Testis (tissue), 3 donors: ENCODE measurements around the gene PHTF1. TPM values are rescaled to one million over a fixed set of nuclear protein-coding genes. Genes with fewer than 3 reads are reported as not detected.

Source experiments
- DNase-seq: peaks from one replicate; pipeline ENCODE4 v3.0.0-alpha.2; 2019
- H3K27ac ChIP-seq, 2 donors: fragments of 200-600 bp; sonication (generic); one replicate each; pipeline ENCODE4 v1.5.1; 2019
- H3K27me3 ChIP-seq: fragments of 200-600 bp; sonication (generic); one replicate; pipeline ENCODE4 v1.5.1; 2019
- H3K36me3 ChIP-seq: fragments of 200-600 bp; sonication (generic); one replicate; pipeline ENCODE4 v1.5.1; 2017; ENCODE audit warnings: low read depth; ENCODE audit errors: missing control alignments
- H3K4me1 ChIP-seq: fragments of 200-600 bp; sonication (generic); one replicate; pipeline ENCODE4 v1.5.1; 2019
- H3K4me3 ChIP-seq, 2 donors: fragments of 200-600 bp; sonication (generic); one replicate each; pipeline ENCODE4 v1.5.1; 2017 to 2019
- H3K9me3 ChIP-seq: fragments of 200-600 bp; sonication (generic); one replicate; pipeline ENCODE4 v1.5.1; 2017
- POLR2A ChIP-seq: fragments of 450-650 bp; IDR thresholded peaks from one replicate; pipeline ENCODE4 v1.6.1; 2017; ENCODE audit warnings: antibody characterized with exemption, mild to moderate bottlenecking, moderate library complexity
- WGBS, 2 donors: methylation state at CpG; one replicate each; pipeline ENCODE4 v1.1.5; 2018; 5-methylcytosine and 5-hydroxymethylcytosine counted together
- intact Hi-C: fragments of 100-400 bp; cut with DNase I; formaldehyde crosslinking; loops from one replicate; pipeline ENCODE4 v1.15.1; 2023; ENCODE audit warnings: low total_unique reads
- polyA plus RNA-seq: library from polyadenylated mRNA; stranded (reverse); fragments of 350-450 nt; fragmentation: Illumina TruSeq; extraction: RNeasy Lipid Tissue Mini Kit (QIAGEN cat#74804); gene quantifications from one replicate; pipeline ENCODE4 v1.2.3, GENCODE V29; 2014; ENCODE audit warnings: low read depth, low replicate concordance; ENCODE audit not compliant: insufficient read depth
- total RNA-seq, 2 donors: library from RNA; depleted of rRNA; stranded (reverse); fragments of >200 nt; gene quantifications; one replicate each; pipeline ENCODE4 v1.2.3, GENCODE V29; 2016
- TF ChIP-seq, protein P1 (sequence below), 3 experiments: fragments of 450-650 bp in 2 of 3; fragments of 200-600 bp in 1 of 3; sonication (generic) in 1 of 3; IDR thresholded peaks; one replicate each; pipeline ENCODE4 v1.5.1; 2016 to 2019; ENCODE audit warnings: antibody characterized with exemption in 3 of 3, mild to moderate bottlenecking in 2 of 3, moderate library complexity in 1 of 3

Gene PHTF1
- total and polyA plus RNA-seq, 3 donors from 2014 or later = 29.2 to 61.7 (median 46.4) TPM

DNA sequence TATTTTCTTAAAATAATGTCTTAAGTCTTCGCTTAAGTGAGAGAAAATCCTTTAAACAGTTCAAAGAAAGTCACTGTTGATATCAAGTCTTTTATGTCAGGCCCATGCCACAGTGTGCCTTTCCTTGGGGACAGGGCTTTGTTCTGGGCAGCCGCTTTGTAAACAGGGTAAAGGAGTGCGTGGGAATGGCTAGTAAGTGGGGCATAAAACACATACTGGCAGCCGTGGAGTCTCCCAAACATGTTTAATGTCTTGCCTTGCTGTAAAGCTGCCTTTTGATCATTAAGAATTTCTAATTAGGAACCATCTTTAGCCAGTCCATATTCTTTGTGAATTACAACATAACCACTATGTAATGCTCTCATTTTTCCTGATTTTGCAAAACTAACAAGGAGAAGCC, 99.7 kb downstream of the PHTF1 start:
- Histone ChIP-seq H3K4me1 (no peaks in the 10 kb centered on the region), H3K27me3 (no peaks in the 10 kb centered on the region), H3K4me3 (no peak overlapping the region), H3K27ac (no peak overlapping the region), H3K9me3 (no peaks in the 10 kb centered on the region), H3K36me3 (no peaks in the 10 kb centered on the region)
- intact Hi-C loops = no loop called here
- WGBS, 2 donors = 85 to 93% methylated on average over 4 of the region's 4 CpGs
- no peak for DNase-seq
- TF ChIP-seq, protein P1, sequence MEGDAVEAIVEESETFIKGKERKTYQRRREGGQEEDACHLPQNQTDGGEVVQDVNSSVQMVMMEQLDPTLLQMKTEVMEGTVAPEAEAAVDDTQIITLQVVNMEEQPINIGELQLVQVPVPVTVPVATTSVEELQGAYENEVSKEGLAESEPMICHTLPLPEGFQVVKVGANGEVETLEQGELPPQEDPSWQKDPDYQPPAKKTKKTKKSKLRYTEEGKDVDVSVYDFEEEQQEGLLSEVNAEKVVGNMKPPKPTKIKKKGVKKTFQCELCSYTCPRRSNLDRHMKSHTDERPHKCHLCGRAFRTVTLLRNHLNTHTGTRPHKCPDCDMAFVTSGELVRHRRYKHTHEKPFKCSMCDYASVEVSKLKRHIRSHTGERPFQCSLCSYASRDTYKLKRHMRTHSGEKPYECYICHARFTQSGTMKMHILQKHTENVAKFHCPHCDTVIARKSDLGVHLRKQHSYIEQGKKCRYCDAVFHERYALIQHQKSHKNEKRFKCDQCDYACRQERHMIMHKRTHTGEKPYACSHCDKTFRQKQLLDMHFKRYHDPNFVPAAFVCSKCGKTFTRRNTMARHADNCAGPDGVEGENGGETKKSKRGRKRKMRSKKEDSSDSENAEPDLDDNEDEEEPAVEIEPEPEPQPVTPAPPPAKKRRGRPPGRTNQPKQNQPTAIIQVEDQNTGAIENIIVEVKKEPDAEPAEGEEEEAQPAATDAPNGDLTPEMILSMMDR (IDR thresholded peaks at IDR 0.05) = no peak
- no peak for TF ChIP-seq POLR2A

DNA sequence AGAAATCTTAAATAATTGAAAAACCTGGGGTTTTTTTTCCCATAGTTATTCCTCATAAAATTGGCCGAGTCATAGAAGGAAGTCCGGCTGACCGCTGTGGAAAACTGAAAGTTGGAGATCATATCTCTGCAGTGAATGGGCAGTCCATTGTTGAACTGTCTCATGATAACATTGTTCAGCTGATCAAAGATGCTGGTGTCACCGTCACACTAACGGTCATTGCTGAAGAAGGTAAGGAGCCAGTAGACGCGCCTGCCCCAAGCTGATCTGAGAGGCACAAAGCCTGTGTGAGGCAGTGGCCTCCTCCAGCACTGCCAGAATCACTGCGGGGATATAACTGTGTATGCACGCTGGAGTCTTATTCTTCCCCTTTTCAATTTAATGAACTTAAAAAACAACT, 100.3 kb downstream of the PHTF1 start:
- 86 to 90% methylated on average over 9 of the region's 9 CpGs for WGBS, 2 donors
- H3K4me1 ChIP-seq = no peaks in the 10 kb centered on the region
- intact Hi-C loops = no loop called here
- no peaks in the 10 kb centered on the region for H3K9me3 ChIP-seq
- H3K4me3 ChIP-seq = no peak overlapping the region
- no peaks in the 10 kb centered on the region for H3K36me3 ChIP-seq
- no peak overlapping the region for H3K27ac ChIP-seq
- TF ChIP-seq POLR2A = no peak
- TF ChIP-seq, protein P1 (IDR thresholded peaks at IDR 0.05) = no peak
- no peaks in the 10 kb centered on the region for H3K27me3 ChIP-seq
- no peak for DNase-seq

DNA sequence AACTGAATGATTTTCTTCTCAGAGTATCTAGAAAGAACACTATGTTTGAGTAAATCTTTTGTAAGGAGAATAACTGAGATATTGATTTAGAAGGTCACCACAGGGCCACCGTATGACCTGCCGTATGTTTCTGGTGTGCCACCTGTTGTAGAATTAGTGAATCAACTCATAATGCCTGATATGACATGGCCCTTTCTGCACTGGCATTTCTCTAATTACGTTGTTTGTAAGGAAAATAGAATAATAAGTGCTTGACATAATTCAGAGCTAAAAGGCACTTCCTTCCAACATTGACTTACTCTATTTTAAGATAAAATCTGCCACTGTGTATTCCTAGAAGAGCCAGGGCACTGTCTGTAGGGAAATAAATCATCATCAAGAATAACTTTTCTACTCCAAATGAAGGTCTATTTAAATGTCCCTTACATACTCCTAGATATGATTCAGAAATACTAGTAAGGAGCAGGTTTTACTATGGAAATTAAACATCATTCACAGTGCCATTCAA, 101.7 kb downstream of the PHTF1 start:
- no peaks in the 10 kb centered on the region for H3K4me1 ChIP-seq
- no peaks in the 10 kb centered on the region for H3K27me3 ChIP-seq
- no peaks in the 10 kb centered on the region for H3K9me3 ChIP-seq
- H3K4me3 ChIP-seq = no peak overlapping the region
- no peak overlapping the region for H3K27ac ChIP-seq
- no peak for TF ChIP-seq POLR2A
- TF ChIP-seq, protein P1 (IDR thresholded peaks at IDR 0.05) = no peak
- 65 to 77% methylated on average over 3 of the region's 3 CpGs for WGBS, 2 donors
- intact Hi-C loops = no loop called here
- no peak for DNase-seq
- H3K36me3 ChIP-seq = no peaks in the 10 kb centered on the region

DNA sequence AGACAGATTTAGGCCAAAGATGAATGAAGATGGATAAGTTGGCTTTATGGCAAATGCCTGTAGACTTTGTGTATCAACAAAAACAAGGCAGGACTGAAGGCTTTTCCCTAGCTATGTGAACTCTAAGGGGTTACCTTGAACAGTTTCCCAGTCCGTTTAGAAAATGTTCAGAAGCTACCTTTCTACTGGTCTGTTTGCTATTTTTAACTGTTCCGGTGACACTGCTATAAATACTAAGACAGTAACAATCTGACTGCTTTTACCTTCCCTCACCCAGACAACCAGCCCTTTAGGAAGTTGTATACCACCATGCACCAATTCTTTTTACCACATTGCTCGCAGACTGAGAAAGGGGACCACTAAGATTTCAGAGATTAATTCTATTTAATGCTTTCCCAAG, 102.2 kb downstream of the PHTF1 start:
- WGBS, 2 donors = 49 to 54% methylated on average over 3 of the region's 3 CpGs
- H3K9me3 ChIP-seq = no peaks in the 10 kb centered on the region
- no peaks in the 10 kb centered on the region for H3K4me1 ChIP-seq
- H3K27me3 ChIP-seq = no peaks in the 10 kb centered on the region
- H3K36me3 ChIP-seq = no peaks in the 10 kb centered on the region
- no peak for DNase-seq
- intact Hi-C loops = no loop called here
- no peak overlapping the region for H3K27ac ChIP-seq
- TF ChIP-seq POLR2A = no peak
- TF ChIP-seq, protein P1 (IDR thresholded peaks at IDR 0.05) = no peak
- H3K4me3 ChIP-seq = no peak overlapping the region

DNA sequence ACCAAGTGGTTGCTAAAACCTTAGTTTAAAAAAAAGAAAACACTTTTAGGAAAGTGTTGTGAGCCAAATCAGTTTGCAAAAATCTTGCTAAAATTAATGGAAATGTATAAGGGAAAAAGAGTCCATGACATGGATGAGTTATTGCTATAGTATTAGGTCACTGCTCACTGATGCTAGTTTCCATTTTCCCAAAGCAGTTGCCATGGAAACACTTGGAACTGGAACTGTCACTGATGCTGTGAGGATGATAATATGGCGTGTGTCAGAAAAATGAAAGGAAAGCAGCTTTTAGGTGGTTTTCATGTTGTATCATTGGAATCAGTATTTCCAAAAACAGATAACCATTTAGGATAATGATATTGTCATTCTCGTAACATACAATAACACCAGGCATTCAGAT, 104.4 kb downstream of the PHTF1 start:
- TF ChIP-seq POLR2A = no peak
- TF ChIP-seq, protein P1 (IDR thresholded peaks at IDR 0.05) = no peak
- Histone ChIP-seq H3K4me1 (no peaks in the 10 kb centered on the region), H3K27me3 (no peaks in the 10 kb centered on the region), H3K9me3 (no peaks in the 10 kb centered on the region), H3K4me3 (no peak overlapping the region), H3K36me3 (no peaks in the 10 kb centered on the region), H3K27ac (no peak overlapping the region)
- intact Hi-C loops = no loop called here
- no peak for DNase-seq
- WGBS, 2 donors = 94 to 96% methylated on average over 2 of the region's 2 CpGs
